Adrenal gland (tissue), 12 donors: ENCODE results near the gene SPRY1. TPM values are rescaled to one million over a fixed set of nuclear protein-coding genes. Genes with fewer than 3 reads are reported as not detected.

Experiments used
- DNase-seq, 7 donors: peaks; one replicate each; pipeline ENCODE4 v3.0.0-alpha.2; 2019 to 2020
- H3K27ac ChIP-seq, 5 donors: fragments of 200-600 bp; sonication (generic) in 4 of 5; 1 replicate in 3 of 5; 2 replicates in 2 of 5; pipeline versions ENCODE4 v1.5.1 to v1.8.0; 2016 to 2020; ENCODE audit warnings: mild to moderate bottlenecking in 1 of 5
- H3K27me3 ChIP-seq: fragments of 200-600 bp; 2 replicates; pipeline ENCODE4 v1.8.0; 2021
- H3K36me3 ChIP-seq, 2 donors: fragments of 200-600 bp; replicated peaks in 1 of 2; 1 replicate in 1 of 2; 2 replicates in 1 of 2; pipeline versions ENCODE4 v1.5.1 to v1.8.0; 2018 to 2022
- H3K4me1 ChIP-seq, 2 donors: fragments of 200-600 bp; replicated peaks in 1 of 2; 1 replicate in 1 of 2; 2 replicates in 1 of 2; pipeline versions ENCODE4 v1.5.1 to v1.8.0; 2018 to 2021
- H3K4me3 ChIP-seq, 4 donors: fragments of 200-600 bp; sonication (generic) in 3 of 4; one replicate each; pipeline ENCODE4 v1.5.1; 2016 to 2018
- H3K9me3 ChIP-seq, 3 donors: fragments of 200-600 bp; sonication (generic) in 1 of 3; replicated peaks in 1 of 3; 1 replicate in 2 of 3; 2 replicates in 1 of 3; pipeline versions ENCODE4 v1.5.1 to v1.8.0; 2016 to 2021
- CTCF ChIP-seq, 6 experiments: fragments of 450-650 bp in 4 of 6; fragments of 200-600 bp in 2 of 6; sonication (generic) in 1 of 6; IDR thresholded peaks; 1 replicate in 5 of 6; 2 replicates in 1 of 6; pipeline versions ENCODE4 v1.5.1 to v1.8.0; 2016 to 2021; ENCODE audit warnings: antibody characterized with exemption in 6 of 6, mild to moderate bottlenecking in 2 of 6, moderate library complexity in 1 of 6
- POLR2A ChIP-seq, 2 donors: fragments of 450-650 bp; IDR thresholded peaks; one replicate each; pipeline ENCODE4 v1.6.1; 2017; ENCODE audit warnings: antibody characterized with exemption in 2 of 2, mild to moderate bottlenecking in 2 of 2, moderate library complexity in 1 of 2
- WGBS, 4 donors: extraction: QIAGEN DNeasy Blood & Tissue Kit in 2 of 4; methylation state at CpG; one replicate each; pipeline versions ENCODE4 v1.1.5 to v1.1.7; 2013 to 2017; 5-methylcytosine and 5-hydroxymethylcytosine counted together
- intact Hi-C, 2 donors: fragments of 100-400 bp; cut with DNase I; formaldehyde crosslinking; loops; one replicate each; pipeline versions ENCODE4 v1.14.1 to v1.15.0; 2022 to 2023
- polyA plus RNA-seq, 3 donors: library from polyadenylated mRNA; stranded (reverse); fragments of 200-250 nt in 2 of 3; fragments of 350-450 nt in 1 of 3; fragmentation: Illumina TruSeq in 1 of 3; extraction: RNeasy Lipid Tissue Mini Kit (QIAGEN cat#74804) in 1 of 3; gene quantifications; one replicate each; pipeline ENCODE4 v1.2.3, GENCODE V29; 2013 to 2014
- total RNA-seq, 9 donors: library from RNA; depleted of rRNA in 4 of 9; stranded (reverse); fragments of >200 nt in 4 of 9; fragments of 120-200 nt in 1 of 9; fragmentation: NEBNext Ultra II Directional in 1 of 9; extraction: Animal tissue kit (Norgen Biotek cat#: 25700) in 1 of 9; gene quantifications; one replicate each; pipeline versions ENCODE4 v1.1.0 to v1.2.4, GENCODE V29; 2013 to 2023
- donor health status: healthy with polysubstance abuse.
- donor health status: Bipolar disorder and iron deficiency.
- donor health status: DM: yes; HTN: yes; CAD: no.
- donor health status: DM: no; HTN: no; CAD: no.
- donor health status: DM: no; HTN: no; CAD: no.
- donor health status: DM: yes; HTN: yes; CAD: no.

Gene SPRY1
- total and polyA plus RNA-seq, 12 donors, result 12.6 to 95.6 (median 57.4) TPM

- Histone ChIP-seq H3K36me3 (no peaks in the 10 kb centered on the region), H3K9me3 (no peaks in the 10 kb centered on the region), H3K27me3 (no peaks in the 10 kb centered on the region), H3K4me3 (no peak overlapping the region), H3K4me1 (peaks cover 0 to 8% of the 10 kb centered on the region in 2 donors), H3K27ac (no peak overlapping the region)
- DNase-seq, result no peak
- 84 to 97% (median 93%) methylated on average over 3 of the region's 3 CpGs for WGBS, 4 donors
- no peak for TF ChIP-seq POLR2A (IDR thresholded peaks at IDR 0.05)
- TF ChIP-seq CTCF (IDR thresholded peaks at IDR 0.05), result no peak
- intact Hi-C loops, result no loop called here
Observed at GRCh38 chr4:123453061-123453680, 56.6 kb downstream of the SPRY1 start.
